HepG2 (cell line): ENCODE data around the gene HRG. TPM values are rescaled to one million over a fixed set of nuclear protein-coding genes. Genes with fewer than 3 reads are reported as not detected.

ENCODE experiments used
- CBX2 ChIP-seq, 2 experiments: fragments of 200-600 bp in 1 of 2; sonication (generic); formaldehyde crosslinking in 1 of 2; IDR thresholded peaks; 2 replicates each; pipeline versions ENCODE4 v1.7.0 to v1.8.1; 2018 to 2022; ENCODE audit warnings: low read depth in 2 of 2, low read length in 1 of 2, mild to moderate bottlenecking in 1 of 2, missing genetic modification reagents in 1 of 2
- CENPBD1 ChIP-seq: sonication (generic); formaldehyde crosslinking; IDR thresholded peaks from 2 replicates; pipeline ENCODE4 v1.8.0; 2022; ENCODE audit warnings: missing genetic modification reagents, low read depth, mild to moderate bottlenecking, borderline replicate concordance
- CENPT ChIP-seq: sonication (generic); formaldehyde crosslinking; IDR thresholded peaks from 2 replicates; pipeline ENCODE4 v1.8.0; 2022; ENCODE audit warnings: low read depth, mild to moderate bottlenecking, moderate library complexity, missing genetic modification reagents
- FOXA3 ChIP-seq: IDR thresholded peaks from 2 replicates; pipeline ENCODE4 v1.6.1; 2016; ENCODE audit warnings: missing genetic modification reagents, missing compliant biosample characterization
- HNF1B ChIP-seq: sonication (generic); formaldehyde crosslinking; IDR thresholded peaks from 2 replicates; pipeline ENCODE4 v1.5.1; 2020; ENCODE audit warnings: mild to moderate bottlenecking, moderate library complexity, missing genetic modification reagents
- IKZF1 ChIP-seq: fragments of 450-650 bp; IDR thresholded peaks from 2 replicates; pipeline ENCODE4 v1.7.1; 2016
- IRF2 ChIP-seq: IDR thresholded peaks from 2 replicates; pipeline ENCODE4 v1.6.1; 2018; ENCODE audit warnings: missing genetic modification reagents, missing compliant biosample characterization
- MEF2D ChIP-seq: sonication (generic); formaldehyde crosslinking; IDR thresholded peaks from 2 replicates; pipeline ENCODE4 v1.5.1; 2020; ENCODE audit warnings: mild to moderate bottlenecking, missing genetic modification reagents
- MEIS1 ChIP-seq: sonication (generic); formaldehyde crosslinking; IDR thresholded peaks from 2 replicates; pipeline ENCODE4 v1.9.0; 2021; ENCODE audit warnings: mild to moderate bottlenecking, missing genetic modification reagents, moderate library complexity, borderline replicate concordance
- TARDBP ChIP-seq: sonication (generic); formaldehyde crosslinking; IDR thresholded peaks from 2 replicates; pipeline ENCODE4 v1.8.0; 2022; ENCODE audit warnings: mild to moderate bottlenecking, missing genetic modification reagents
- TSC22D2 ChIP-seq: sonication (generic); formaldehyde crosslinking; IDR thresholded peaks from 2 replicates; pipeline ENCODE4 v1.5.1; 2020; ENCODE audit warnings: missing genetic modification reagents, mild to moderate bottlenecking, borderline replicate concordance
- WIZ ChIP-seq: sonication (generic); formaldehyde crosslinking; IDR thresholded peaks from 2 replicates; pipeline ENCODE4 v1.5.1; 2020; ENCODE audit warnings: mild to moderate bottlenecking, missing genetic modification reagents
- ZBTB2 ChIP-seq: sonication (generic); formaldehyde crosslinking; IDR thresholded peaks from 2 replicates; pipeline ENCODE4 v1.8.0; 2022; ENCODE audit warnings: low read depth, missing genetic modification reagents
- ZBTB39 ChIP-seq: sonication (generic); formaldehyde crosslinking; IDR thresholded peaks from 2 replicates; pipeline ENCODE4 v1.5.0; 2020; ENCODE audit warnings: missing genetic modification reagents
- ZFP36 ChIP-seq: fragments of 150-350 bp; IDR thresholded peaks from 2 replicates; pipeline ENCODE4 v1.6.1; 2018; ENCODE audit warnings: borderline replicate concordance, low read length, low read depth; ENCODE audit not compliant: partially characterized antibody
- ZFP82 ChIP-seq: sonication (generic); formaldehyde crosslinking; IDR thresholded peaks from 2 replicates; pipeline ENCODE4 v1.5.1; 2020; ENCODE audit warnings: mild to moderate bottlenecking, missing genetic modification reagents, borderline replicate concordance
- ZNF224 ChIP-seq: sonication (generic); formaldehyde crosslinking; IDR thresholded peaks from 2 replicates; pipeline ENCODE4 v1.5.0; 2020; ENCODE audit warnings: mild to moderate bottlenecking, missing genetic modification reagents
- ZNF510 ChIP-seq: sonication (generic); formaldehyde crosslinking; IDR thresholded peaks from 2 replicates; pipeline ENCODE4 v1.4.0; 2020; ENCODE audit warnings: low read depth, mild to moderate bottlenecking, missing genetic modification reagents
- ZNF7 ChIP-seq: IDR thresholded peaks from 2 replicates; pipeline ENCODE4 v1.6.1; 2016; ENCODE audit warnings: missing biosample characterization, missing genetic modification reagents
- ZNF781 ChIP-seq: sonication (generic); formaldehyde crosslinking; IDR thresholded peaks from 2 replicates; pipeline ENCODE4 v1.5.1; 2020; ENCODE audit warnings: borderline replicate concordance, mild to moderate bottlenecking, missing genetic modification reagents; ENCODE audit errors: not compliant biosample characterization
- ZNF790 ChIP-seq: sonication (generic); formaldehyde crosslinking; IDR thresholded peaks from 2 replicates; pipeline ENCODE4 v1.8.0; 2022; ENCODE audit warnings: missing genetic modification reagents, mild to moderate bottlenecking, borderline replicate concordance
- ZSCAN9 ChIP-seq: IDR thresholded peaks from 2 replicates; pipeline ENCODE4 v1.6.1; 2016; ENCODE audit warnings: borderline replicate concordance
- polyA plus RNA-seq, 8 experiments: library from polyadenylated mRNA; depleted of rRNA in 3 of 8; stranded (reverse) in 7 of 8; unstranded in 1 of 8; fragments of >200 nt; fragmentation: Illumina TruSeq in 4 of 8; extraction: Trizol in 4 of 8; gene quantifications; 2 replicates each; pipeline versions ENCODE4 v1.2.1 to v1.2.3, GENCODE V29; 2011 to 2016; ENCODE audit warnings: low read depth in 4 of 8, missing spikeins in 1 of 8, mixed read lengths in 1 of 8; ENCODE audit not compliant: insufficient read depth in 1 of 8
- total RNA-seq, 5 experiments: library from RNA; depleted of rRNA; stranded (reverse); fragments of >200 nt; fragmentation: Illumina TruSeq; extraction: Trizol; gene quantifications; 2 replicates each; pipeline ENCODE4 v1.2.3, GENCODE V29; 2016; ENCODE audit warnings: low read depth in 1 of 5
- TF ChIP-seq, protein P1 (sequence below): sonication (generic); formaldehyde crosslinking; IDR thresholded peaks from 2 replicates; pipeline ENCODE4 v1.8.1; 2022; ENCODE audit warnings: mild to moderate bottlenecking, missing genetic modification reagents

The HRG gene
- total and polyA plus RNA-seq, 2 of the 13 experiments (the other 11 are each of a cell fraction or from before 2014, with no cell fraction given), result 0.09 to 0.11 TPM

DNA sequence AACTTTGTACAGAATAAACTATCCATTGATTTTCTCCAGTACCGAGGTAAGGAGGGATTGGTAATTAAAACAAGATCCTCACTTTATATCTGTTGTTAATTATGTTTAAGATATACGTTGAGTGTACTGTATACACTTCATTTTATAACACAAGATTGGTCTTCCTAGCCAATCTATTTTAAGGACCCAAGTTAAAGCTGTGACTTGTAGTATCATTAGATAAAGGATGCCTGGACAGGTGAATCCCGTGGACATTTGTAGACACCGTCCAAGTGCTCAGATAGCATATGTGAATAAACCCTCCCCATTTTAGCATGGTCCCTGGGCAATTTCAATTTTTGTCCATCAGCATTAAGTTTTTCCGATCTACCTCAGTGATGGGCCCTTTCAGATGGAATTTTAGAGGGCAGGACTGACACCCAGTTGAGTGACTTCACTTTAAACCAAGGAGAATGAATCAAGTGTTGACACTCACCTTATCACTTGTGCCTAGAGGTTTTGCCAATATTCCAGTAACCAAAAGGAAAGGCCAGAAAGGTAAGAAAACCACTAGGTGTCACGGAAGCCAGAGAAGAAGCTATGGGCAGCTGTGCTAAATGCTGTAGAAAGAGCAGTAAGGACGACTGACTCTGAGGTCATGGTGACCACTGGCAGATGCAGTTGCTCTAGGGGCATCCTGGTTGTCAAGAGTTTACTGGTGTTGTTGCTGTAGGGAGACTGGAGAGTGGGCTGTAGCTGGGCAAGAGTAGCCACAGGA, 43.7 kb upstream of the HRG start (continued):
- TF ChIP-seq ZFP36, result no peak
- TF ChIP-seq ZNF781 (CRISPR knock-in tag), result peak; percentile 76
- TF ChIP-seq, protein P1, sequence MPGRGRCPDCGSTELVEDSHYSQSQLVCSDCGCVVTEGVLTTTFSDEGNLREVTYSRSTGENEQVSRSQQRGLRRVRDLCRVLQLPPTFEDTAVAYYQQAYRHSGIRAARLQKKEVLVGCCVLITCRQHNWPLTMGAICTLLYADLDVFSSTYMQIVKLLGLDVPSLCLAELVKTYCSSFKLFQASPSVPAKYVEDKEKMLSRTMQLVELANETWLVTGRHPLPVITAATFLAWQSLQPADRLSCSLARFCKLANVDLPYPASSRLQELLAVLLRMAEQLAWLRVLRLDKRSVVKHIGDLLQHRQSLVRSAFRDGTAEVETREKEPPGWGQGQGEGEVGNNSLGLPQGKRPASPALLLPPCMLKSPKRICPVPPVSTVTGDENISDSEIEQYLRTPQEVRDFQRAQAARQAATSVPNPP (CRISPR knock-in tag), result 0 out of 2 replicates have a peak, but pooled peaks have one; percentile 8
- no peak; the same call in none of the 2 replicates for TF ChIP-seq FOXA3 (CRISPR knock-in tag)
- TF ChIP-seq TARDBP (CRISPR knock-in tag), result no peak
- no peak for TF ChIP-seq CBX2 (IDR thresholded peaks at IDR 0.05; ENCODE audit: low read depth, low read length)
- TF ChIP-seq CBX2 (CRISPR knock-in tag; IDR thresholded peaks at IDR 0.05; ENCODE audit: low read depth), result no peak
- peak; percentile 47; the same call in 1 of the 2 replicates for TF ChIP-seq IRF2
- no peak for TF ChIP-seq CENPT (CRISPR knock-in tag)
- TF ChIP-seq ZBTB39 (CRISPR knock-in tag), result no peak
- TF ChIP-seq ZBTB2 (CRISPR knock-in tag), result peak; percentile 37; the same call in 1 of the 2 replicates
- TF ChIP-seq HNF1B, result peak; percentile 52; the same call in 1 of the 2 replicates
- no peak for TF ChIP-seq WIZ
- TF ChIP-seq ZNF7 (CRISPR knock-in tag), result peak; percentile 32; the same call in 1 of the 2 replicates
- TF ChIP-seq MEF2D, result no peak
- TF ChIP-seq ZNF224 (CRISPR knock-in tag), result no peak
- no peak for TF ChIP-seq ZSCAN9
- no peak for TF ChIP-seq TSC22D2
- no peak for TF ChIP-seq ZNF510 (CRISPR knock-in tag)
- no peak for TF ChIP-seq IKZF1
- TF ChIP-seq ZFP82 (CRISPR knock-in tag), result no peak
- TF ChIP-seq ZNF790, result no peak
- no peak for TF ChIP-seq CENPBD1 (CRISPR knock-in tag)
- TF ChIP-seq MEIS1 (CRISPR knock-in tag), result no peak
